Vagina (tissue), 2 donors: ENCODE results near the gene ARSI. TPM values are rescaled to one million over a fixed set of nuclear protein-coding genes. Genes with fewer than 3 reads are reported as not detected.

ENCODE experiments used
- DNase-seq, 2 donors: peaks; one replicate each; pipeline ENCODE4 v3.0.0-alpha.2; 2017; ENCODE audit errors: extremely low spot score in 2 of 2
- H3K27ac ChIP-seq: fragments of 200-600 bp; sonication (generic); one replicate; pipeline ENCODE4 v1.5.1; 2019
- H3K27me3 ChIP-seq: fragments of 200-600 bp; sonication (generic); one replicate; pipeline ENCODE4 v1.5.1; 2019
- H3K36me3 ChIP-seq, 2 donors: fragments of 200-600 bp; sonication (generic); one replicate each; pipeline ENCODE4 v1.5.1; 2017 to 2019
- H3K4me1 ChIP-seq: fragments of 200-600 bp; sonication (generic); one replicate; pipeline ENCODE4 v1.5.1; 2019
- H3K4me3 ChIP-seq, 2 donors: fragments of 200-600 bp; sonication (generic); 1 replicate in 1 of 2; 2 replicates in 1 of 2; pipeline ENCODE4 v1.5.1; 2016 to 2019
- H3K9me3 ChIP-seq: fragments of 200-600 bp; sonication (generic); one replicate; pipeline ENCODE4 v1.5.1; 2019
- POLR2A ChIP-seq, 2 donors: fragments of 450-650 bp; IDR thresholded peaks; one replicate each; pipeline ENCODE4 v1.6.1; 2017; ENCODE audit warnings: antibody characterized with exemption in 2 of 2, mild to moderate bottlenecking in 2 of 2, moderate library complexity in 2 of 2
- POLR2AphosphoS5 ChIP-seq, 2 donors: sonication (generic); formaldehyde crosslinking; IDR thresholded peaks; one replicate each; pipeline ENCODE4 v1.9.0; 2017; ENCODE audit warnings: antibody characterized with exemption in 2 of 2, mild to moderate bottlenecking in 2 of 2, low read depth in 1 of 2; ENCODE audit not compliant: insufficient read depth in 1 of 2
- intact Hi-C: fragments of 100-400 bp; cut with DNase I; formaldehyde crosslinking; loops from one replicate; pipeline ENCODE4 v1.15.1; 2023
- total RNA-seq: library from RNA; depleted of rRNA; stranded (reverse); fragments of >200 nt; gene quantifications from one replicate; pipeline ENCODE4 v1.2.3, GENCODE V29; 2016
- TF ChIP-seq, protein P1 (sequence below), 3 experiments: fragments of 450-650 bp in 2 of 3; fragments of 200-600 bp in 1 of 3; sonication (generic) in 1 of 3; IDR thresholded peaks; one replicate each; pipeline ENCODE4 v1.5.1; 2017 to 2019; ENCODE audit warnings: antibody characterized with exemption in 3 of 3, mild to moderate bottlenecking in 2 of 3, moderate library complexity in 2 of 3

ARSI gene
- total RNA-seq, 1 donor from 2014 or later = 4.7 TPM

DNA sequence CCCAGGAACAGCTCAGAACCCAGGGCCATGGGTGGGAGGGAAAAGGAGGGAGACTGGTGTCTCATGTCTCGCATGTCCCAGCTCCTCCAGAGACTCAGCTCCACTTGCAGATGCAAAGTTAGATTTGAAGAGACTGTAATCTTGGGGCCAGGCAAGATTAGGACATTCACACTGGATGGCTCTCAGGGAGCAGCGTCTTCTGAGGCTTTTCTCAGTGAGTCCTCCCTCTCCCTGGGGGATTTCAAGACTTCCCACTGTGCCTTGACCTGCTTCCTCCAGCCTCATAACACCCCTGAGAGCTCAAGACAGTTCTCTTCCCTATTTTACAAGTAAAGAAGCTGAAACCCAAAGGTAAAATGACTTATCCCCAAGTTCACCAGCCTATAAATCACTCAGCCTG is 44.3 kb upstream of the ARSI start:
- Histone ChIP-seq H3K36me3 (no peaks in the 10 kb centered on the region), H3K27me3 (no peaks in the 10 kb centered on the region), H3K4me3 (no peak overlapping the region), H3K27ac (no peak overlapping the region), H3K4me1 (no peaks in the 10 kb centered on the region), H3K9me3 (no peaks in the 10 kb centered on the region)
- DNase-seq = no peak
- TF ChIP-seq POLR2AphosphoS5 (IDR thresholded peaks at IDR 0.05; ENCODE audit: insufficient read depth in 1 of 2, low read depth in 1 of 2) (no peak), POLR2A (IDR thresholded peaks at IDR 0.05) (no peak)
- TF ChIP-seq, protein P1, sequence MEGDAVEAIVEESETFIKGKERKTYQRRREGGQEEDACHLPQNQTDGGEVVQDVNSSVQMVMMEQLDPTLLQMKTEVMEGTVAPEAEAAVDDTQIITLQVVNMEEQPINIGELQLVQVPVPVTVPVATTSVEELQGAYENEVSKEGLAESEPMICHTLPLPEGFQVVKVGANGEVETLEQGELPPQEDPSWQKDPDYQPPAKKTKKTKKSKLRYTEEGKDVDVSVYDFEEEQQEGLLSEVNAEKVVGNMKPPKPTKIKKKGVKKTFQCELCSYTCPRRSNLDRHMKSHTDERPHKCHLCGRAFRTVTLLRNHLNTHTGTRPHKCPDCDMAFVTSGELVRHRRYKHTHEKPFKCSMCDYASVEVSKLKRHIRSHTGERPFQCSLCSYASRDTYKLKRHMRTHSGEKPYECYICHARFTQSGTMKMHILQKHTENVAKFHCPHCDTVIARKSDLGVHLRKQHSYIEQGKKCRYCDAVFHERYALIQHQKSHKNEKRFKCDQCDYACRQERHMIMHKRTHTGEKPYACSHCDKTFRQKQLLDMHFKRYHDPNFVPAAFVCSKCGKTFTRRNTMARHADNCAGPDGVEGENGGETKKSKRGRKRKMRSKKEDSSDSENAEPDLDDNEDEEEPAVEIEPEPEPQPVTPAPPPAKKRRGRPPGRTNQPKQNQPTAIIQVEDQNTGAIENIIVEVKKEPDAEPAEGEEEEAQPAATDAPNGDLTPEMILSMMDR (IDR thresholded peaks at IDR 0.05) = no peak
- intact Hi-C loops = no loop called here

DNA sequence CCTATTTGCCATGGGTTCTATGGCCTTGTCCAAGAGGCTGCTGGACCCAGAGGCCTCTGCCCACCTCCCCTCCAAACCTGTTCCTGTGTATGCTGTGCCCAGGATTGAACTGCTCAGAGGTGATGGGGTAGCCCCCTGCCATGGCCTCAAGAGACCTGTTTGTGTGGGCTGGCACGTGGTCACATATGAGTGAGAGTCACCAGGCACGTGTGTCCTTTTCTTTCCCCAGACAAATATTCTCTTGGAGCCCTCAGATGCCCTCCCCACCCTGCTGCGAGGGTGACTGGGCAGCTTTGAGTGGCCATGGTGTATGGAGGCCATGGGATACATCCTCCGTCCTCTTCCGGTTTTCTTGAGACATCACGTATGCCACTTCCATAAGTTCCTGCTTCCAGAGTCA is 43.9 kb upstream of the ARSI start:
- DNase-seq = no peak
- no peaks in the 10 kb centered on the region for H3K27me3 ChIP-seq
- H3K9me3 ChIP-seq = no peaks in the 10 kb centered on the region
- no peaks in the 10 kb centered on the region for H3K36me3 ChIP-seq
- H3K27ac ChIP-seq = no peak overlapping the region
- intact Hi-C loops = no loop called here
- H3K4me1 ChIP-seq = no peaks in the 10 kb centered on the region
- no peak overlapping the region for H3K4me3 ChIP-seq
- TF ChIP-seq, protein P1 (IDR thresholded peaks at IDR 0.05) = no peak
- TF ChIP-seq POLR2A (IDR thresholded peaks at IDR 0.05) (no peak), POLR2AphosphoS5 (IDR thresholded peaks at IDR 0.05; ENCODE audit: insufficient read depth in 1 of 2, low read depth in 1 of 2) (no peak)

DNA sequence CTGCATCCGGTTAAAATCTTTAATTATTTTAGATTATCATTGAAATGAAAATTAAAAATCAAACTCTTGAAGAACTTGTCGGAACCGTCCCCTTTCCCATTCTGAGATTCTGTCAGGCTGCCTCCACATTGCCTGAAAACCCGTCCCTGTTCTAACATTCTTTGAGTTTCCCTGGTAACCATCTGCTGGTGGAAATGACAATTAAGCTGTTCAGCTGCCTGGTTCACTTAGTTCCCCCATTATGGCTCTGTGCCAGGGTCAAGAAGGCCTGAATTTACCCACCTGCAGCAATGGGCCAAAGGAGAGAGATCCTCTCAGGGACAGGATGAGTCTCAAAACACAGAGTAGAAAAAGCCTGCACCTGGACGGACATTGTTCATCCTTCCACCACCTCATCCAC is 43.0 kb upstream of the ARSI start:
- DNase-seq = no peak
- no peak overlapping the region for H3K27ac ChIP-seq
- no peak overlapping the region for H3K4me3 ChIP-seq
- no peaks in the 10 kb centered on the region for H3K27me3 ChIP-seq
- H3K36me3 ChIP-seq = no peaks in the 10 kb centered on the region
- no peaks in the 10 kb centered on the region for H3K9me3 ChIP-seq
- H3K4me1 ChIP-seq = no peaks in the 10 kb centered on the region
- TF ChIP-seq POLR2A (IDR thresholded peaks at IDR 0.05) (no peak), POLR2AphosphoS5 (IDR thresholded peaks at IDR 0.05; ENCODE audit: insufficient read depth in 1 of 2, low read depth in 1 of 2) (no peak)
- TF ChIP-seq, protein P1 (IDR thresholded peaks at IDR 0.05) = no peak
- intact Hi-C loops = no loop called here

DNA sequence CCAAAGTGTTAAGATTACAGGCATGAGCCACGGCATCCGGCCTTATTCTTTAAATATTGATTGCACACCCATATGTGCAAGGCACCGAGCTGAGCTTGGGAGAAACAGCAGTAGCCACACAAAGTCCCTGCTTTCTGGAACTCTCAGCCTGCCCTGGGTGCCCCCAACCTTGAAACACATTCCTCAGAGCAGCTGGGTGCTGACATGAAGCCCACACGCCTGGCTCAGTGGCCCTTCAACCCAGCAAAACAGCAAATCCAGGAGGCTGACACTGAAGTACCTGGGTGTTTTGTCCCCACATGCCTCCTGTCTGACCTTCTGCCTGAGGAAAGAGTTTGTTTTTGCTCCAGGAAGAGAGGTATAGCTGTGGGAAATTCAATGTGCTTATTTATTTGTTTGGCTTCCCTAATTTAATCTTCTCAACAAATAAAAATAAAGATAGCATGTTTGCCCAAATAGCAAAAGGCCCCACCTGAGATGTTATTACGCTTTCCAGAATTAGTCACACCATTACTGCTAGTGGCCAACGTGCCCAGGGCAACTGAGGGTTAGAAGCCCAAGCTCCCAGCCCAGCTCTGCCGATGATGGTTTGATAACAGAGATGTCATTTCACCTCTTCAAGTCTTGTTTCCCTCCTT is 41.4 kb upstream of the ARSI start:
- intact Hi-C loops = no loop called here

DNA sequence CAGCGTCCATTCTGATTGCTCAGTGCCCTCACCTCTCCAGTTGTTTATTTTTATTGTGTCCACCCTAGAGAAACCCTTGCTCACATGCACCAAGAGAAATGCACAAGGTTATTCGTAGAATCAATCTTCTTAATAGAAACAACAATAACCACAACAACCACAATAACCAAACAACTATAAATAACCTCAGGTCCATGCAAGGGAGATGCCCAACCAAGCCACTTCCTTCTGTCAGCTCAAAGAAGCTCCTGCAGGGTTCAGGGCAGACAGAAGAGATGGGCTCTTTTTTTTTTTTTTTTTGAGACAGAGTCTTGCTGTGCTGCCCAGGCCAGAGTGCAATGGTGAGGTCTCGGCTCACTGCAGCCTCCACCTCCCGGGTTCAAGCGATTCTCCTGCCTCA is 39.9 kb upstream of the ARSI start:
- H3K27me3 ChIP-seq = no peaks in the 10 kb centered on the region
- no peak for DNase-seq
- intact Hi-C loops = no loop called here
- no peaks in the 10 kb centered on the region for H3K9me3 ChIP-seq
- no peaks in the 10 kb centered on the region for H3K36me3 ChIP-seq
- TF ChIP-seq, protein P1 (IDR thresholded peaks at IDR 0.05) = no peak
- TF ChIP-seq POLR2A (IDR thresholded peaks at IDR 0.05) = no peak
- no peak for TF ChIP-seq POLR2AphosphoS5 (IDR thresholded peaks at IDR 0.05; ENCODE audit: insufficient read depth in 1 of 2, low read depth in 1 of 2)
- no peak overlapping the region for H3K27ac ChIP-seq
- H3K4me3 ChIP-seq = no peak overlapping the region
- H3K4me1 ChIP-seq = no peaks in the 10 kb centered on the region

More for the DNA sequence above, 41.4 kb upstream of the ARSI start:
- Histone ChIP-seq H3K27ac (no peak overlapping the region), H3K4me1 (no peaks in the 10 kb centered on the region), H3K36me3 (no peaks in the 10 kb centered on the region), H3K4me3 (no peak overlapping the region), H3K27me3 (no peaks in the 10 kb centered on the region), H3K9me3 (no peaks in the 10 kb centered on the region)
- no peak for TF ChIP-seq POLR2AphosphoS5 (IDR thresholded peaks at IDR 0.05; ENCODE audit: insufficient read depth in 1 of 2, low read depth in 1 of 2)
- no peak for TF ChIP-seq POLR2A (IDR thresholded peaks at IDR 0.05)
- TF ChIP-seq, protein P1 (IDR thresholded peaks at IDR 0.05) = no peak
- no peak for DNase-seq
